HG03175 (cell line): Measurements from ENCODE around the gene KDM8.

ENCODE experiments used
- ATAC-seq: cut with Tn5 transposase; IDR thresholded peaks from one replicate; pipeline ENCODE4 v1.9.1; 2021; ENCODE audit warnings: mild to moderate bottlenecking, moderate library complexity; ENCODE audit not compliant: unreplicated experiment

KDM8 gene

GRCh38 chr16:27214084-27214961, 11.0 kb downstream of the KDM8 start:
- ATAC-seq: no peak

- no peak for ATAC-seq
Measured at GRCh38 chr16:27215660-27216059, 12.3 kb downstream of the KDM8 start.

- no peak for ATAC-seq
Measured at GRCh38 chr16:27216297-27216885, 13.1 kb downstream of the KDM8 start.

- no peak for ATAC-seq
Measured at GRCh38 chr16:27217256-27217655, 13.9 kb downstream of the KDM8 start.

- no peak for ATAC-seq
Measured at GRCh38 chr16:27218756-27219155, 15.4 kb downstream of the KDM8 start.

GRCh38 chr16:27219161-27219560, 15.8 kb downstream of the KDM8 start:
- ATAC-seq: no peak

- ATAC-seq: no peak
Measured at GRCh38 chr16:27220120-27220519, 16.8 kb downstream of the KDM8 start.

GRCh38 chr16:27220527-27220926, 17.2 kb downstream of the KDM8 start:
- ATAC-seq: no peak

- ATAC-seq: no peak
Measured at GRCh38 chr16:27220991-27221390, 17.7 kb downstream of the KDM8 start.

GRCh38 chr16:27221576-27222248, 18.4 kb downstream of the KDM8 start:
- ATAC-seq: no peak

- ATAC-seq: no peak
Measured at GRCh38 chr16:27222249-27223225, 19.2 kb downstream of the KDM8 start.

GRCh38 chr16:27223226-27223610, 19.9 kb downstream of the KDM8 start:
- no peak for ATAC-seq

GRCh38 chr16:27223701-27224100, 20.4 kb downstream of the KDM8 start:
- ATAC-seq: no peak

- no peak for ATAC-seq
Measured at GRCh38 chr16:27224271-27224737, 21.0 kb downstream of the KDM8 start.

- no peak for ATAC-seq
Measured at GRCh38 chr16:27224741-27225300, 21.5 kb downstream of the KDM8 start.

GRCh38 chr16:27225536-27226360, 22.4 kb downstream of the KDM8 start:
- no peak for ATAC-seq

GRCh38 chr16:27226476-27226875, 23.1 kb downstream of the KDM8 start:
- ATAC-seq: no peak

- no peak for ATAC-seq
Measured at GRCh38 chr16:27226976-27227705, 23.8 kb downstream of the KDM8 start.

GRCh38 chr16:27228045-27228444, 24.7 kb downstream of the KDM8 start:
- ATAC-seq: no peak
